NCI-H460 (cell line): ENCODE data around the gene STAC. TPM values are rescaled to one million over a fixed set of nuclear protein-coding genes. Genes with fewer than 3 reads are reported as not detected.
"Not testable (repeated sequence)": the region's sequence is repeated elsewhere in the genome, so short reads cannot be mapped to it uniquely, and the experiment has no call there.

Source experiments
- DNase-seq: peaks from one replicate; pipeline ENCODE4 v3.0.0-alpha.2; 2016; ENCODE audit warnings: low read depth; ENCODE audit errors: extremely low read depth
- total RNA-seq: library from RNA; depleted of rRNA; stranded (reverse); fragments of >200 nt; shearing (Covaris generic); gene quantifications from 2 replicates; pipeline ENCODE4 v1.2.3, GENCODE V29; 2014

Gene STAC
- total RNA-seq, 1 experiment from 2014 or later = 13.0 TPM

GRCh38 chr3:36411587-36411986 is 31.3 kb downstream of the STAC start:
- DNase-seq = no peak

- DNase-seq = no peak
These were observed 36.3 kb downstream of the STAC start for GRCh38 chr3:36416599-36416998.

GRCh38 chr3:36417237-36417636 is 36.9 kb downstream of the STAC start:
- no peak for DNase-seq

GRCh38 chr3:36418296-36418695 is 38.0 kb downstream of the STAC start:
- DNase-seq = no peak

GRCh38 chr3:36428445-36428844 is 48.1 kb downstream of the STAC start:
- no peak for DNase-seq

- DNase-seq = no peak
These were observed 49.7 kb downstream of the STAC start for GRCh38 chr3:36429986-36430485.

GRCh38 chr3:36433511-36433910 is 53.2 kb downstream of the STAC start:
- DNase-seq = no peak

- no peak for DNase-seq
These were observed 54.6 kb downstream of the STAC start for GRCh38 chr3:36434687-36435426.

GRCh38 chr3:36443028-36443686 is 62.9 kb downstream of the STAC start:
- no peak for DNase-seq

- no peak for DNase-seq
These were observed 64.6 kb downstream of the STAC start for GRCh38 chr3:36444909-36445308.

GRCh38 chr3:36446276-36446675 is 66.0 kb downstream of the STAC start:
- no peak for DNase-seq

- no peak for DNase-seq
These were observed 66.8 kb downstream of the STAC start for GRCh38 chr3:36447061-36447460.

GRCh38 chr3:36451816-36452215 is 71.5 kb downstream of the STAC start:
- DNase-seq = no peak

GRCh38 chr3:36453213-36453612 is 72.9 kb downstream of the STAC start:
- DNase-seq = not testable (repeated sequence)

- DNase-seq = not testable (repeated sequence)
These were observed 73.6 kb downstream of the STAC start for GRCh38 chr3:36453896-36454295.

GRCh38 chr3:36455406-36455805 is 75.1 kb downstream of the STAC start:
- no peak for DNase-seq

GRCh38 chr3:36456784-36457183 is 76.5 kb downstream of the STAC start:
- no peak for DNase-seq

GRCh38 chr3:36457667-36458066 is 77.4 kb downstream of the STAC start:
- no peak for DNase-seq

GRCh38 chr3:36459177-36459576 is 78.9 kb downstream of the STAC start:
- no peak for DNase-seq

GRCh38 chr3:36461597-36461996 is 81.3 kb downstream of the STAC start:
- no peak for DNase-seq

- not testable (repeated sequence) for DNase-seq
These were observed 91.7 kb downstream of the STAC start for GRCh38 chr3:36472045-36472444.

GRCh38 chr3:36475558-36475957 is 95.3 kb downstream of the STAC start:
- no peak for DNase-seq
